ENCODE data around the gene PHLPP1.

Gene PHLPP1

GRCh38 chr18:62952807-62953206 is 237.5 kb downstream of the PHLPP1 start:
- DNase-seq, result no peak

- peak; percentile 40 for DNase-seq
These were observed 238.3 kb downstream of the PHLPP1 start for GRCh38 chr18:62953663-62954062.

- no peak for DNase-seq
These were observed 239.0 kb downstream of the PHLPP1 start for GRCh38 chr18:62954366-62954765.

DNA sequence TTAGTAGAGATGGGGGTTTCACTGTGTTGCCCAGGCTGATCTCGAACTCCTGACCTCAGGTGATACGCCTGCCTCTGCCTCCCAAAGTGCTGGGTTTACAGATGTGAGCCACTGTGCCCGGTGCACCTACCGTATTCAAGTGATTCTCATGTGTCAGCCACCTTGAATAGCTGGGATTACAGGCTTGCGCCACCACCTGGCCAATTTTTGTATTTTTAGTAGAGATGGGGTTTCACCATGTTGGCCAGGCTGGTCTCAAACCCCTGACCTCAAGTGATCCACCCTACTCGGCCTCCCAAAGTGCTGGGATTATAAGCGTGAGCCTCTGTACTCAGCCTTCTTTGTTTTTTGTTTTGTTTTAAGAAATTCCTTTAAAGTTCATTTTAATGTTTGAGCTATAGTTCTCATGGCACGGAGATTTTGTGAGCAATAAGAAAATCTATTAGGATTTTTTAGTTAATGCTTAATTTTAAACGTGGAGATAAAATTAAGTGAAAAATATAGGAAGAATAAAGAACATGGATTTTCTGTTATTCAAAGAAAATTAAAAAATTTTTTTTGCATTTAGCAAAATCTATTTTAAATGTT is 242.6 kb downstream of the PHLPP1 start:
- DNase-seq, result peak; percentile 36

GRCh38 chr18:62959481-62959880 is 244.1 kb downstream of the PHLPP1 start:
- DNase-seq, result no peak

- DNase-seq, result no peak
These were observed 248.2 kb downstream of the PHLPP1 start for GRCh38 chr18:62963507-62963906.

DNA sequence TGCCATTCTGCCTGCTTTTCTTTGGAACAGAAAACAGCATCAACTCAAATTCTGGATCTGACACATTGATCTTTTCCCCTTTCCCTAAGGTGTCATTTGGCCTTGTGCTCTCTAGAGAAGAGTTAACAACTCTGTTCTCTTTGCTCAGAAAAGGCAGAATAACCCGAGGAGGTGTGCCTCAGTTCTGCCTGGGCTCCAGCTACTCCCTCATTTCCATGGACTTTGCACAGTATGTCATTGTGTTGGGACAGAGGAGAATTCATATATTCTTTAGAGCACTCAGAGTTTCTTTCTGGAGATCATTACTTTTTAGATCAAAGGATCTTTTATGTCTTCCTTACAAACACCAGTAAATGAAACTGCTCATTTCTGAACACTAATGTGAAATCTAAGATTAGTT is 249.1 kb downstream of the PHLPP1 start:
- no peak for DNase-seq

DNA sequence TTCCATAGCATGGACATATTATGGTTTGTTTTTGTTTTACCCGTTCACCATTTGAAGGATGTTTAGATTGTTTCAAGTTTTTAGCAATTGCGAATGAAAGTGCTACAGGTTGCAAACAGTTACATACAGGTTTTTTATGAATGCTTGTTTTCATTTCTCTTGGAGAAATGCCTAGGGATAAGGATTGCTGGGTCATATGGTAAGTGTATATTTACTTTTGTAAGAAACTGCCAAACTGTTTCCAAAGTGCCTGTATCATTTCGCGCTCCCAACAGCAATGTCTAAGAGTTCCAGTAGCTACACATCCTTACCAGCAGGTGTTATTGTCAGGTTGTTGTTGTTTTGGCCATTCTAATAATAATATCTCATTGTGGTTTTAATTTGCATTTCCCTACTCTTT is 251.7 kb downstream of the PHLPP1 start:
- no peak for DNase-seq

DNA sequence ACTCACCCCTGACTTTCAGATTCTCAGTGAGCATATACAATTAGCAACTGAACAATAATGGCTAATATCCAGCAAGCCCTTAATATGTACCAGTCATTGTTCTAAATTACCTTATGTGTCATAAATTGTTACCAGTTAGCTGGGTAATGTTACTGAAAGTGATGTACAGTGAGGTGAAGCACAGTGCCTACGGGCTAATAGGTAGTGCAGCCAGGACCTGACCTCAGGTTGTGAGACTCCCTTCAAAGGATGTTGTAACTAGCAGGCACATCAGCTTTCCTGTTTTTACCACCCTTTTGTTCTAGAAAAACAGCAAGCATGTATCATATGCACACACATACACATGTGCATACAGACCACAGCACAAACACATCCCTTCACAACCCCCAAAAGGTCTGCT is 258.3 kb downstream of the PHLPP1 start:
- DNase-seq, result no peak

GRCh38 chr18:62974388-62974787 is 259.0 kb downstream of the PHLPP1 start:
- DNase-seq, result no peak

DNA sequence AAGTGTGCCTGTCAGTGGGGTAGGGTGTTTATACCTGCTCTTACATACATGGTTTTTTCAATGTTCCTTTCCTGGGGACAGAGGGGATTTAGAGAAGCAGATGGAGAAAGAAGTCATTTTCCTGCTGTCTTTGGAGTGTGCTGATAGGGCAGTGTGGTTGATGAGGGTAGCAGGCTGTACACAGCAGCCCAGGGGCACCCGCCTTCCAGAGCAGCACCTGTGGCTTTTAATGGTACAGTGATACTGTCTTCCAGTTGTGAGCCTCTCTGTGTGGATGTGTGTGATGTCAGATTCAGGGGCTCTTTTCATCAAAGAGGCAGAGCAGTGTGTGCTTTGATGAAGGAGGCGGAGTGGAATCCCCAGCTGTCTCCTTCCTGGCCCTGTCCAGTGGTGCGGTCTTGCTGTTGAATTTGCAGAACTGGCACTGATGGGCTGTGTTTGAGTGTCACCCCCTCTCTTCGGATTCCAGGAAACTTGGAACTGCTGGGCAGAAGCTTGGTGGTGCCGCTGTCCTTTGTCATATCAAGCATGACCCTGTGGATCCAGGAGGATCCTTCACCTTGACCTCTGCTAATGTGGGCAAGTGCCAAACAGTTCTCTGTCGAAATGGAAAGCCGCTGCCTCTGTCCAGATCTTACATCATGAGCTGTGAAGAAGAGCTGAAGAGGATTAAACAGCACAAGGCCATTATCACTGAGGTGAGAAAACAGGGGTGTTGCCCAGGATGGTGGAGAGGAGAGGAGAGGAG is 259.8 kb downstream of the PHLPP1 start:
- no peak for DNase-seq

DNA sequence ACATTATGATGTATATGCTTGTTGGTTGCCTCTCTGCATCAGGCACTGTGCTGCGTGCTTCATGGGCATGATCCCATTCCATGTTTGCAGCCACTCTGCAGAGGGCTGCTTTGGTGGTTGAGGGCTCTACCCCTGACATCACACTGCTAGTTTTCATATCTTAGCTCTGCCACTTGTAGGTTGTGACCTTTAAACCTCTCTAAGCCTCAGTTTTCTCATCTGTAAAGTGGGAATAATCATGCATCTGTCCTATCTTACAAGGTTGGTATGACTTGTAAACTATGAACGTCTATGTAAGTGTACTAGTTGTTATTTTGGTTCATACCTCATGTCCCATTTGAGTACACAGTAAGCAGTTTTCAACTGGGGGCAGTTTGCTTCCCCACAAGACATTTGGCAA is 260.4 kb downstream of the PHLPP1 start:
- no peak for DNase-seq

DNA sequence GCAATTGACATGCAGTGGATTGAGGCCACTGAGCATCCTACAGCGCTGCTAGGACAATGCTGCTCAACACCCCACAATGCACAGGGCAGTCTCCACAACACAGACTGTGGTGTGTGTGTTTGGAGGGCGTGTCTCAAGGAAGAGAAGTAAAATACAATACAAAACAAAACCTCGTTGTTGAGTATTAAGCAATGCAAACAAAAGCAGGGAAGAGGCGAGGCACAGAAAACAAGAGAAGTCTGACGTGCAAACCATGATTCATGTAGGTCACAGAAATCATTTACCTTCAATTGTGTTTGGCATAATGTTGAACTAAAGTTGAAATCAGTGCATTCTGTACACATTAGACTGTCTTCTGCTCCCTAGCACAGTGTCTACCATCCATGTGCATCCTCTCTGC is 260.9 kb downstream of the PHLPP1 start:
- DNase-seq, result no peak

DNA sequence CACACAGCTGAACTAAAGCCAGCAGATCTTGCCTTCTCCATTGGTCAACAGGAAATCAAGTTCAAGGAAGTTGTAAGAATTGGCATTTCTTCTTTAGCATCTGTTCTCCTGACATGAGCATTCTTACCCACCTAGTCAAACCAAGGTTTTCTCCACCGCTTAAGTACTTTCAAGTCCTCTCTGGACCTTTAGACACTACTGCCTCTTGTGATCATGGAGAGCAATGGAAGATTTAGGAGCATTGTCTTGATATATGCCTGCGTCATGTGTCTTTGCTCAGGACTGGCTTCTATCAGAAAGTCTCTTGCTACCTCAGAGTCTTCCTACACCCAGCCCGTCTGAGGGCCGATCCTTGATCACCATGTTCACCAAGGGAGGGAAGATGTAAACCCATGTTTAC is 262.2 kb downstream of the PHLPP1 start:
- no peak for DNase-seq

- no peak for DNase-seq
These were observed 263.1 kb downstream of the PHLPP1 start for GRCh38 chr18:62978251-62979049.

DNA sequence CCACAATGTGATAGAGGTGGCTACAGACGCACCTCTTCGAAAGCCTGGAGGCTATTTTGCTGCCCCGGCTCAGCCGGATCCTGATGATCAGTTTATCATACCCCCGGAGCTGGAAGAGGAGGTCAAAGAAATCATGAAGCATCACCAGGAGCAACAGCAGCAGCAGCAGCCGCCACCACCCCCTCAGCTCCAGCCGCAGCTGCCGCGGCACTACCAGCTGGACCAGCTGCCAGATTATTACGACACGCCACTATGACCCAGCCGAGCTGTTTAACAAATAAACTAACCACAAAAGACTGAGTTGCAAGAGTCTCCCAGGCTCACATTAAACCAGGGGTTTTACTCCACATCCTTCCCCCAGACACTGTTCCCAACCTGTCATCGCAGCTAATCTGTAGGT is 263.8 kb downstream of the PHLPP1 start:
- DNase-seq, result no peak

DNA sequence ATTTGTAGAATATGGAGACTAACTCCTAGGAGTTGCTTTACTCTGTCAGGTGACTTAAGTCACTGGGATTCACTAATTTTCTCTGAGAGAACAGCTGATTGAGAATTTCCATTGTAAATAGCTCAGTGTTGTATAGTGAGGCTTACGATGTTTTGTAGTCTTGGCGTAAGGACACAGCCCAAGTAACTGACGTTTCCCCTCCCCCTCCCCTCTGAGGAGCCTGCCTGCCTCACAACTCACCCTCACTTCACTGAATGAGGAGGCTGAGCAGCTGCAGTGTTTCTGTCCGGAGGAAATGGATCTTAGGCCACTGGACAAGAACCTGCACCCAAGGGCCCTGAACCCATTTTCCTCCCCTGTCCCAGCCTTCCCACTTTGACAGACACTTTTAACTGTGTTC is 264.6 kb downstream of the PHLPP1 start:
- no peak for DNase-seq

DNA sequence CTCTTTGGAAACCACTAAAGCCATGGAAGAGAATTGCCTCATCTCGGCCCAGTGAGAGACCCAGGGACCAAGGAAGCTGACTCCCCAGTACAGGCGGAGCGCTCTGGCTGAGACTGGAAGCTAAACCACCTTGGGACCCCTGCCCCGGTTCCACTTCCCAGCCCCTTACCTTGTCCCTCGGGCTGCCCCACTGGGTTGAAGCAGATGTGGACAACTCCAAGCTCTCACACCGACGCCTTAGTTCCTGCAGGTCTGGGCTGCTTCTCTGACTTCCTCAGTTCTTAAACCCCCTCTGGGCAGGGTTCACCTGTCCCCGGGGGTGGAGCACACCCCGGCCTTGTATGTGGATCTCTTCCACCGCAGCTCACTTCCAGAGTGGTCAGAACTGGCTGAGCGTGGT is 266.2 kb downstream of the PHLPP1 start:
- no peak for DNase-seq

- peak; percentile 38 for DNase-seq
These were observed 267.4 kb downstream of the PHLPP1 start for GRCh38 chr18:62982600-62983251.

GRCh38 chr18:62984656-62985315 is 269.4 kb downstream of the PHLPP1 start:
- DNase-seq, result no peak

DNA sequence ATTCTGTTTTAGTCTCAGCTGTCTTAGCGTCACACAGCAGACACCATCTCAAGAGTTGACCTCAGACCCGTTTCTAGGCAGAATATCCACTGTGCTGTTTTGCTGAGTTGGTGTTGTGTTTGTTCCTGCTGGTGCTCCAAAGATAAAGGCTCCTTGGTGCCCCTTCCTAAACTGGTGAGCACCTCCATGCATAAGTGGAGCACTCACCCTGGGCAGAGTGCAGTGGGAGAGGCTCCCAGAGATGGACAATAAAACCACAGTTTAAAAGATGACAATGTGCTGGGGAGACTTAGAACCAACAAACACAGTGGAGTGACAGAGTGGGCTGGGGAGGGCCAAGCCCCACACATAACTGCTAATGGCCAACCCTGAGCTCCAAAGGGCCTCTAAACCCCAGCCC is 271.1 kb downstream of the PHLPP1 start:
- DNase-seq, result no peak

GRCh38 chr18:62987055-62987830 is 271.9 kb downstream of the PHLPP1 start:
- DNase-seq, result no peak
